ENCODE data around the gene ANGEL1. TPM values are rescaled to one million over a fixed set of nuclear protein-coding genes. Genes with fewer than 3 reads are reported as not detected.

The ANGEL1 gene
- polyA plus RNA-seq, 1 of the 3 experiments (the other 2 are of a cell fraction): 14.1 TPM

GRCh38 chr14:76793956-76794355 lies 18.7 kb downstream of the ANGEL1 start:
- no peak overlapping the region for H3K9ac ChIP-seq
- no peak overlapping the region for H3K4me3 ChIP-seq (ENCODE audit: low read depth in 2 of 2, low read length in 1 of 2)
- H3K9me3 ChIP-seq: peaks cover 10% of the 10 kb centered on the region; the same call in 1 of the 2 replicates
- H3K27me3 ChIP-seq (ENCODE audit: insufficient read depth): no peaks in the 10 kb centered on the region
- no peak overlapping the region for H2AFZ ChIP-seq (ENCODE audit: low read depth)
- 81% methylated on average over 5 of the region's 5 CpGs for whole genome bisulfite sequencing (ENCODE audit: low lambda C conversion rate)
- ChIA-PET CTCF (no interaction called here), POLR2A (interaction anchor here (0.6 kb wide), 1 partner anchor 474 kb away, joined by 3 read pairs; no protein-coding TSS in a partner anchor)
- peaks cover 5 to 22% of the 10 kb centered on the region in 2 experiments for H3K36me3 ChIP-seq (replicated peaks in 1 of 2; ENCODE audit: control insufficient read depth in 1 of 2, insufficient read depth in 2 of 2, low read length in 1 of 2)
- H3K4me1 ChIP-seq (ENCODE audit: control insufficient read depth in 1 of 2, insufficient read depth in 2 of 2, low read depth in 1 of 2, low read length in 1 of 2): no peaks in the 10 kb centered on the region
- DNase-seq: no peak
- TF ChIP-seq, protein P1, sequence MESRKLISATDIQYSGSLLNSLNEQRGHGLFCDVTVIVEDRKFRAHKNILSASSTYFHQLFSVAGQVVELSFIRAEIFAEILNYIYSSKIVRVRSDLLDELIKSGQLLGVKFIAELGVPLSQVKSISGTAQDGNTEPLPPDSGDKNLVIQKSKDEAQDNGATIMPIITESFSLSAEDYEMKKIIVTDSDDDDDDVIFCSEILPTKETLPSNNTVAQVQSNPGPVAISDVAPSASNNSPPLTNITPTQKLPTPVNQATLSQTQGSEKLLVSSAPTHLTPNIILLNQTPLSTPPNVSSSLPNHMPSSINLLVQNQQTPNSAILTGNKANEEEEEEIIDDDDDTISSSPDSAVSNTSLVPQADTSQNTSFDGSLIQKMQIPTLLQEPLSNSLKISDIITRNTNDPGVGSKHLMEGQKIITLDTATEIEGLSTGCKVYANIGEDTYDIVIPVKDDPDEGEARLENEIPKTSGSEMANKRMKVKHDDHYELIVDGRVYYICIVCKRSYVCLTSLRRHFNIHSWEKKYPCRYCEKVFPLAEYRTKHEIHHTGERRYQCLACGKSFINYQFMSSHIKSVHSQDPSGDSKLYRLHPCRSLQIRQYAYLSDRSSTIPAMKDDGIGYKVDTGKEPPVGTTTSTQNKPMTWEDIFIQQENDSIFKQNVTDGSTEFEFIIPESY (IDR thresholded peaks at IDR 0.05; ENCODE audit: borderline replicate concordance, low read depth): no peak
- TF ChIP-seq, protein P2, sequence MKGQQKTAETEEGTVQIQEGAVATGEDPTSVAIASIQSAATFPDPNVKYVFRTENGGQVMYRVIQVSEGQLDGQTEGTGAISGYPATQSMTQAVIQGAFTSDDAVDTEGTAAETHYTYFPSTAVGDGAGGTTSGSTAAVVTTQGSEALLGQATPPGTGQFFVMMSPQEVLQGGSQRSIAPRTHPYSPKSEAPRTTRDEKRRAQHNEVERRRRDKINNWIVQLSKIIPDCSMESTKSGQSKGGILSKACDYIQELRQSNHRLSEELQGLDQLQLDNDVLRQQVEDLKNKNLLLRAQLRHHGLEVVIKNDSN (IDR thresholded peaks at IDR 0.05; ENCODE audit: borderline replicate concordance, low read depth): no peak
- TF ChIP-seq CHD2 (IDR thresholded peaks at IDR 0.05; ENCODE audit: low read length, partially characterized antibody) (no peak), REST (IDR thresholded peaks at IDR 0.05; ENCODE audit: low read depth, low read length) (no peak), FOSL2 (IDR thresholded peaks at IDR 0.05; ENCODE audit: borderline replicate concordance, low read depth) (no peak), TCF12 (IDR thresholded peaks at IDR 0.05) (no peak), NRF1 (IDR thresholded peaks at IDR 0.05; ENCODE audit: low read depth, low read length) (no peak), GABPA (IDR thresholded peaks at IDR 0.05; ENCODE audit: low read depth) (no peak), NFIC (IDR thresholded peaks at IDR 0.05; ENCODE audit: borderline replicate concordance) (no peak)
- TF ChIP-seq, protein P3, sequence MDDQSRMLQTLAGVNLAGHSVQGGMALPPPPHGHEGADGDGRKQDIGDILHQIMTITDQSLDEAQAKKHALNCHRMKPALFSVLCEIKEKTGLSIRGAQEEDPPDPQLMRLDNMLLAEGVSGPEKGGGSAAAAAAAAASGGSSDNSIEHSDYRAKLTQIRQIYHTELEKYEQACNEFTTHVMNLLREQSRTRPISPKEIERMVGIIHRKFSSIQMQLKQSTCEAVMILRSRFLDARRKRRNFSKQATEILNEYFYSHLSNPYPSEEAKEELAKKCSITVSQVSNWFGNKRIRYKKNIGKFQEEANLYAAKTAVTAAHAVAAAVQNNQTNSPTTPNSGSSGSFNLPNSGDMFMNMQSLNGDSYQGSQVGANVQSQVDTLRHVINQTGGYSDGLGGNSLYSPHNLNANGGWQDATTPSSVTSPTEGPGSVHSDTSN (IDR thresholded peaks at IDR 0.05): no peak
- H3K9me2 ChIP-seq: no peaks in the 10 kb centered on the region
- no peaks in the 10 kb centered on the region for H3F3A ChIP-seq (replicated peaks; ENCODE audit: insufficient read depth)
- no peak overlapping the region for H3K27ac ChIP-seq (ENCODE audit: low read depth in 2 of 2, low read length in 1 of 2)
- no peaks in the 10 kb centered on the region for H4K20me1 ChIP-seq (ENCODE audit: insufficient read depth)
- H3K79me2 ChIP-seq (ENCODE audit: insufficient read depth): no peaks in the 10 kb centered on the region
- H3K4me2 ChIP-seq: no peak overlapping the region

Data from SK-N-SH (cell line).